ENCODE results near the gene ICA1L.

The ICA1L gene

GRCh38 chr2:202723746-202724145 lies 147.8 kb downstream of the ICA1L start:
- DNase-seq, result no peak
